HG03571 (cell line): ENCODE data around the gene PDGFD.
A peak's percentile ranks its signal among the peaks of the same experiment; 100 is the strongest.

Experiments
- ATAC-seq: cut with Tn5 transposase; IDR thresholded peaks from one replicate; pipeline ENCODE4 v1.9.1; 2021; ENCODE audit not compliant: unreplicated experiment

PDGFD gene

DNA sequence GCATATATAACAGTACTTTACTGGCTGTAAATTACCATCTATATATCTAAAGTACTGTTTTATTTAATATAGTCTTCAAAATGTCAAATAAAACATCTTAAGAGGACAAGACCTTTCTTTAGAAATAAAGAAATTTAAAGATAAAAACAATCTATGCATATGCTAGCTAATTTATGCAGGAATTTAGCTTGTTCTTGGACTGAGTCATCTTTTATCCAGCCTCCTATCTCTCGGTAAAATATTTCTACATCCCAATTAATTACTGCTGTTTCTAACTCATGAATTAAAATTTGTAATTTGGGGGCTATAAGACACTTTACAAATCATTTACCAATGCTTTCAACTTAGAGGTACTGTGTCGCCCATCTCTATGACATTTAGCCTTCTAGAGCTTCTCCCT is 200.3 kb downstream of the PDGFD start:
- no peak for ATAC-seq

DNA sequence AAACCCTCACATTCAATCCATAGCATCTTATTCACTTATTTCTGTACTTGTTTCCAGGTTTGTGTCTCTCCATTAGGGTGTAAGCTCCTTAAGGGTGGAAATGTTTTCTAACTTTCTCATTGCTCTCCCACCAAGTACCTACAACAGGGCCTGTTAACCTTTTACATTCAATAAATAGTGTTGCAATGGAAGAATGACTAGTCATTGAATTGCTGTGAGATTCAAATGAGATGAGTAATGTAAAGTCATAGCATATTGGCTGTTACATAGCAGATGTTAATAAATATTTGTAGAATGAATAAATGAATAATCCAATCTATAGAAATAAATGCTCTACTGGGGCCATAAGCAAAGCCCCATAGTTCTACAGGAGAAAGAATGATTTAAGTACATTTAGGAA is 202.9 kb downstream of the PDGFD start:
- ATAC-seq: no peak

DNA sequence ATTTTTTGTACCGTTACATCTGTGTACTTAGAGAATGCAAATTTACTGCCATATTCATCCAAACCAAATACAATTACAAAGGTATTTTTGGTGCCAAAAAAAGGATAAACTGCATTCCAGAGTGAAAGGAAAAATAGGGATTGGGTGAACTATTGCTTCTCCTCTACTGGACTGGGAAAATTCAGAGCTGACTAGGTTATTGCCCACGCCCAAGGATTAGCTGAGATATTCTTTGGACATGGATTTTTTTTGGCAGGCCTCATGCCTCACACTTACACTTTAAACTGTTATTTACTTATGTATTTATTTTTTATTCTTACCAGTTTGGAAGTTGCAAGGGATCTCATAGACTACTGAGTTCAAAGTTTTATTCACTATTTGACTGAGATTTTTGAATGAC is 203.8 kb downstream of the PDGFD start:
- no peak for ATAC-seq

DNA sequence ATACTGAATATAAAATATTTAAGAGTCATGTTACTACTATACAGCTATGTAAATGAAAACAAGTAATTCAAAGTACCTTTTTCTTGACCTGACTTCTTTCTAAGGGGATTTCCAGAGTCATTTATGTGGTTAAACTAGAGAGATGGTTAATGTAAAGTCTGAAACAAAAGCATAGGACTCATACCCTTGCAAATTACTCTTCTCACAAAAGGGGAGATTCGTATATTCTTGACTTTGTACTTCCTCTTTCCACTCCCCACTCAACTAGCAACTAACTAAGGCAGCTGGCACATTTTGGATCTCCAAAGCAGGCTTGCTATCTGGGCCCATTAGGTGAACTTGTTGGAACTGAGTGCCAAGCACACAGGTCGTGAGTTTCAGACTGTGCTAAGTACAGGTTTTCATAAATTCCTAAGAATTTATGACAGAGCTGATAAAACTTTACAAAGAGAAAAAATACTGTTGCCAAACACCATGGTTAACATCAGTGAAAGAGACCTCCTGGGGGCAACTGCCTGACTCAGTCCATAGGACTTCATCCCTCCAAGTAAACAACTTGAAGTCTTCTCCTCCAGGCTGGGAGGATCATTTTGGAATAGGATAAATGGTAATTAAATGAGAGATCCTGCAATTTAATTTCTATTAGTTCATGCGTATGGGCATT is 204.5 kb downstream of the PDGFD start:
- peak; percentile 95 for ATAC-seq

DNA sequence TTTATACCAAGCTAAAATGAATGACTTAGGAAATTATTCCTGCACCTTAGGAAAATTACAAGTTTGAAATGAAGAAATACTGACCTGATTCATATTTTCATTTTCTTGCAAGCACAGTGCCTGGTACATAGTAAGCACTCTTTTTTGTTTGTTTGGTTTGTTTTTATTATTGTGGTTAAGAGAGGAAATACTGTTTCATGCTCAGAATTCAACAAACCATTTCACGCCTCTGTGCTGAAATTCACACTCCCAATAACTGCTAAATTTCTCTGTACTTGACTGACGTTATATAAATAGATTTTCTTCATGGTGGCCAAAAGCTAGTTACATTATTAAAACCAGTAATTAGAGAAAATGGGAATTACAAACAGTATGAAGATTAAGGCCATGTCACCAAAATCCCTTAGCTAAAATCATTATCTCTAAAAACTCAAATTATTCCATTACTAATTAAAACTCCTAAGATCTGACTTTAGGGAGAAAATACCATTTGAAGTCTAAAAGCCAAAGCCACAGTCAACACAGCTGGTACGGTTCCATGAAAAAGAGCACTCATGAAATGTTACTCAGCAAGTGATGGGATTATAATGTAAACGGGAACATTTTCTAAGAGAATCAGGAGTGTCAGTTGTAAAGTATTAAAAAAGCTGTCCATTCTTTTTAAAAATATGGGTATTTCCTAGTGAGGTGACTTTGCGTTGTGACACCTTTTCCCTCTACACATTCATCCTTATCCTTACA is 205.3 kb downstream of the PDGFD start:
- no peak for ATAC-seq

DNA sequence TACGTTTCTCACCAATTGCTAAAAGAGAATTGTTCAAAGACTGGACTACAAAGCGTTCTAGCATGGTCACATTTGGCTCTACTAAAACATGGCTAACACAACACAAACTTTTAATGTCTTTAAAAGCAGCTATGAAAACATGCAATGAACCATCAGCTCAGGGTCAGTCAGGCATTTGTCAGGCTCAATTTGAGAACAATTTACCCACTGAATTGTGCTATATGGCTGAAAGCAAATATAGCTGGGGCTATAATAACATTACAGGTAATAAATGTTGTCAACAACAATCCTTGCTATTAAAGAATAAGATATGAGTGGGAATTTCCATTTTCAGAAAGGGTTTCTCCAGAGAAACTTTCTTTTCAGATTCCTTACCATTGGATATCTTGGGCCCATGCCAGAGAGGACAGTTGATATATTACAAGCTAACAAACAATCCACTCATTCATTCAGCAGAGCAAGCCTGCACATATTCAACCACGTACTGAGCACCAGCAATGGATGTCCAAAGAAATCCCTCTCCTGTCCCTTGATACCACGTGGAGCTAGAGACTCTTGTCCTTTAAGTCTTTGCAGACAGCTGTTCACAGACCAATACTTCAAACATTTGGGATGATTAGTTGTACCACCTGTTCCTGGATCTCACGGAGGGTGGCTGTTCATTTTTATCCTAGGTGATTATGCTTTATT is 210.0 kb downstream of the PDGFD start:
- no peak for ATAC-seq

DNA sequence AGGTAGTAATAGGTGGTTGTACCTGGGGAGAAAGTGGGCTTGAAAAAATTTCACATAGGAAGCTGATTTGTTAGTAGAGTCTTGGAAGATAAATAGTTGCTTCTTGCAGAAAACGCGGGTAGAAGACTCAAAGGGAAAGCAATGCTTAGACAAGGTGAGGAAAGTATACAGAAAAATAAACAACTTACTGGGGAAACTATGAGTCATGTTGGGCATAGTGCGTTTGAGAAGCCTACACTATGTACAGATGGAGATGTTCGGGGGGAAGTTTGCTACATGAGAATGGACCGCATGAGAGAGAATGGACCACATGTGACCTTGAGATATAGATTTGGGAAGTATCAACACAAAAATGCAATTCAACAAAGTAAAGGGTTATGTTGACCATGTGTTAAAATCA is 214.2 kb downstream of the PDGFD start:
- no peak for ATAC-seq

DNA sequence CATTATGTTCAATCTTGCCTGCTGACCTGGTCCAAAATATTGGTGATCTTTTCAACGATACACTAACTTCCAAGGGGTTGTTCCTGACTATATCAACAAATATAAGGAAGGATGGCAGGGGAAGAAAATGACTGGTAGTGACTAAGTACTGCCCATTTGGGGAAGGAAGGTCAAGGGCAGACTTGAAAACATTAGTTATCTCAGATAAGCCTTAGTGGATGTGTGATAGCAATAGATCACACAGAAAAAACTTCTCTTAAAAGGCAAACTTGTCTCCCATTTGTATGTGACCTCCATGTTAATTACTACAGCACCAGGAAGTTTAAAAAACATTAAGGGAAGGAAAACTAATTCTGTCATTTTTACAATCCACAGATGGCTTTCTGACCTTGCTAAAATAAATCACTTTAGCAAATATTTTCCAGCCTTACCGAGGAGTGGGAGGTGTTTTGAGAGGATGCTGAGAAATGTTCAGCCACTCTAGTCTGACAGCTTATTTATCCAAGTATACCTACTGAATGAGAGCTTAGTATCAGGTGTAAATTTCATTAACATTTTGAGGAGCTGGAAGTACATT is 215.7 kb downstream of the PDGFD start:
- no peak for ATAC-seq

DNA sequence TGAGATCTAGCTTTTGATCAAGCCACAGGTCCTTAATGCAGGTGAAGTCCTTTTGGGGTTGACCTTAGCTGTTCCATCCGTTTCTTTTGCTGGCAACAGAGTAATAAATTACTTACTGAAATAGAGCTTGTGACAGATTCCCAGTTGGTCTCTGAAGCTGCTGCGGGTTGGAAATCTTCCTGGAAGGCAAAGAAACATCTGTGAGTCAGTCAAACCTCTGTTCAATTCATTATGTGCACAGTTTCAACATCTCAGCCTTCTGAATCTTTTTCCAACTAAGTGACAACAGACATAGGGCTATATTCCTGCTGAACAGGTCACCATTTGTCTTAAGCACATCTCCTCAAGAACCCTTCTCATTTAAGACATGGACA is 216.4 kb downstream of the PDGFD start:
- ATAC-seq: no peak

DNA sequence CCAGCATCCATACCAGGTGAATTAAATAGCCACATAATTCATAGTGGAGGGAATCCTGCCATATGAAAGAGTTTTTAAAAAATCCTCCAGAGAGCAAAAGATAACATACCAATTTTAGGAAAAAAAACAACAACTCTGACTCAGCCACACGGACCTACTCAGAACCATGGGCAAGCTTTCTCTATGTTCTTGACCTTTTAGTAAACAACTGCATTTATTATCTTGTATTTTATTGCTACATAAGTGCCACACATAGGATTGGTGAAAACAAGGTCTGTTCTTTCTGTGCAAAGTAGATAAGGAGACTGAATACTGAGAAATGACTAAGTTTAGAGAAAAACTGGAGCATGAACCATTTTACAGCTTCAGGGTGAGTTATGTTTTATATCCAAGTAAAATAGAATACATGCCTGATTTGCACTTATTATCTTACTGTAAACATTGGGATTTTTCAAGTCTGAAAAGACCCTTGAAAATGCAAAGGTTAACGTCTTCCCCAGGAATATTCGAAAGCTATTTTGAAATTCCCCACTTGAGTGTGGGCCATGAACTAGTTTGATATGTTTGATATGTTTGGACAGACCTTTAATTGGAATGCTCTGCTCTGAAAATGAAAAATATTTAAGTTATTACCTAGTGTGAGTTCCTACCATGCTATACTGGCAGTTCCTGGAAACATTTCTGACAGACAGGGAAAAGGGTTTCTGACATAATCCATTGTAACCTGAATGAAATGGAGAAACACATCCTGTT is 217.0 kb downstream of the PDGFD start:
- no peak for ATAC-seq

DNA sequence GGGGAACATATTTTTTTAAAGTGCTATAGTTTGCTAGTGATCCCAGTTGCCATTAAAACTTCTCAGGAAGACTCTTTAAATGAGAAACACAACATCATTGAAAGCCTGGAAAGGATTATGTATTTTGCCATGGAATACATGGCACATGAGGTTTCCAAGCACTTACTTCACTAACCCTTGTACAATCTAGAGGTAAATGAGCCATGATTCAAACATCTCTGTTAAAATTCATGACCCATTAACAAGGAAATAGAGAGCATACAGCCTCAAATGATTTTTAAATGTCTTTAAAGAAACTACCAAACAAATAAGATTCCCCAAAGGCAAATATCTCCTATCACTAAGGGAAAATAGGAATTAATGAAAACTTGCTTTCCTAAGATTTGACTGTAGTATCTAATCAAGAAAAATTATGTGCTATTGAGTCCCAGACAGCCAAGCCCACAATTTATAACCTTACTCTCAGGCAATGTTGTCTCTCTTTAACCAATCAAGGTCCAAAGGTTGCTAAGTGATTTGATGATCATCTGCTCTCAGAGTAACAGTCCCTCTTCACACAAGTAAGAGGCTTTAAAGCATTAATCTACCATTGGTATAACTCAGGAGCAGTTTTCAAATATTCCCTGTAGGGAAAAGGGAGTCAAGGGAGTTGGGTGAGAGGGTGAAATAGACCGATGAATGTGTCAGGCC is 219.6 kb downstream of the PDGFD start:
- ATAC-seq: no peak

DNA sequence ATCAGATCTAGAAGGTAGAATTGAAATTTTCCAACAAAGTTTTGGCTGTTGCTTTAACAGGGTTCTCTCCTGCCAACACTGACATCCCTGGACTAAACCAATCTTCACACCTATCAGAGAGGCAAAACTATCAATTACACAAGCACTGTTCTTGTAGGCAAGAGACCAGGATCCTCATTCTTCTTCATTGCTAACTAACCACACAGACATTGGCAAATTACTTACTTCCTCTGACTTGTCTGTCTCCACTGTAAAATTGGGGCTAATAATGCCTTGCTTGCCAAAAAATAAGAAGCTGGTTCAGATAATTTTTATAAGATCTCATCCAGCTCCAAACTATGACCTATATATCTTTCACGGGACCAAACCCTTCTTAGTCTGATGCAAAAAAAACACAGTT is 221.3 kb downstream of the PDGFD start:
- no peak for ATAC-seq

DNA sequence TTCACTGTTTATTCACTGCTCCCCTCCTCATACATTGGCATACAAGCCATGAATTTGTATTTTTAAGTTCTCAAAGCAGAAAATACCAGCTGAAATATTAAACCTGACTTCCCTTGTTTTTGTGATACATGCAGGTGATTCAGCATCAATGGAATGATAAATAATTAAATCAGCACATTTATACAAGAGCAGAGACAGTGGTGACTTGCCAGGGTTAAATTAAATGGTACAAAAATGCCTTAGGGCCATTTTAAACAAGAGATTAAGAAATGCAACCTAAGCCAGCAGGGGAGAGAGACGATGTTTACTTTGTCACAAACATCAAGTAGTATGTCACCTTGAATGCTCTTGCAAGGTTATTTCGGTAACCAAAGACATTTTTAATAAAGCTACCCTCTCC is 223.4 kb downstream of the PDGFD start:
- ATAC-seq: no peak

DNA sequence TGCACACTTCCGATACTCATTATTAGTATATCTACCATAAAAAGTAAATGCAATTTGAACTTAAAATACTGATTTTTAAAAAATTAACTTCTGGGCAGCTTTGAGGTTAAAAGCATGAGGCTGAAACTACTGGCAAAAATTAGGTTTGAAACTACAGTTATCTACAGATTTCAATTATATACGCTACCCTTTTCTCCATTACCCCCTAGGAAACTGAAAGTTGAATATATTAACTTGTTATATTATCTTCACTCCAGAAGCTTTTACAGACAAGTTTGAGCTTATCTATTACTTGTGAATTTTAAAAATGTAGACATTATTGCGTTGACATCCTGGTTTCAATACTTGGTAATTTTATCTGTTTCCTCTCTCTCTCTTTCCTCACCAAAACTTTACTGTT is 224.3 kb downstream of the PDGFD start:
- ATAC-seq: no peak

DNA sequence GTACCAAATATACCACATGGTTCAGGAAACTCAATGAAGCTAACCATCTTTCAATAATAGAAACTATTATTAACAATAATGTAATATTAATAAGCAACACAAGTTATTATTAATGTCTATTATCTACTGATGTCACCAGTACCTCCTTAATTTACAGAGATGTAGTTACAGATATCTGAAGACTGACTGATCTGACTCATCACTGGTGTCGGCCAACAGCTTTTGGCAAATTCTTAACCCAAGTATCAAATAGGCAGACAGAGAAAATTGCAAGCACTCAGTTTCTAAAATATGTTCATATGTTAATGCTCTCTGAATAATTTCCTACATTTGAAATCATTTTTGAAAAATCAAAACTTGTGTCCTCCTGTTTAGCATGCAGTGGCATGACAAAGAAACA is 227.9 kb downstream of the PDGFD start:
- no peak for ATAC-seq

DNA sequence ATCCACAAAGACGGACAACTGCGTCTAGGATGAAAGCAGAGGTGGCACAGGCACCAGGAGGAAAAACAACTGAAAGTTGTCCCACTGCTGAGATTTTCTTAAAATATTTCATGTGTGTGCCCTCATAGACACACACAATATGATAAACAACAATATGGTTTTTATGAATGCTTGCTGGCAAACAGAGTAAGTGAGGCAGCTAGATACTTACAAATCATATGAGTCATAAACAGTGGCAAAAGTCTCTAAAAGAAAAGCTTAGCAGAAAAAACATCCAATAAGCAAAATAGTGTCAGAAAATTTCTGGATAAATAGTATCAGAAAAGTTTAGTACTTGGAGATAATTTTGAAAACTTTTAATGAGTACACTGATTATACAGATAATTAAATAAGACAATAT is 228.7 kb downstream of the PDGFD start:
- no peak for ATAC-seq

DNA sequence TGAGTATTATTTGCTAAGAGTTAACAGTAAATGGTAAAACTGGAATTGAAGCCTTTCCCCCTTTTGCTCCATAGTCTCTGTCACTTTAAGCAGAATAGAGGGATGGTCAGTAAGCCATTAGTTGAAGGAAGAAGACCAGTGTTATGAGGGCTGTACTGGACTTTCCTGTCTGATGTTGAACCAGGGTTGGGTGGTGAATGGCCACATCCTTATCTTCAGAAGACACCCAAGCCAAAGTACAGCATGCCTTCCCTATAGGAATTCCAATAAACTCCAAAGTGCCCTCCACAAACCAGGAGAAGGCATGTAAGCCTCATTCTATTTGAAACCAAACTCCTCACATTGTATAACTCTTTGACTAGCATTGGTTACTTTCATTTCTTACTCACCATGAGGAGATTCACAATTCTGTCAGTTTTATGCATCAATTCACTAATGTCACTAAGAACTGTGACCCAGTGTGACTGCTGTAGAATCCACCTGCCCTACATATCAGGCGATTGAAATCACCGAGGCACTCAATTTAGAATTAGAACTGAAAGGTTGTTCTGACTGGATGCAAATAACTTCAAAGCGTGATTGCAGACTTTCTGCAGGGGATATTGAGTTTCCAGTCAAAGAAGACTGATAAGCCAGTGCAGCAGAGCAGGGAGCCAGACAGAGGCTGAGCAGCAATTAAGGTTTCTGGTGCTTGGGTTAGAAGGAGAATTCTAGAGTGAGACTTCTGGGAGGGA is 234.6 kb downstream of the PDGFD start:
- peak; percentile 91 for ATAC-seq

DNA sequence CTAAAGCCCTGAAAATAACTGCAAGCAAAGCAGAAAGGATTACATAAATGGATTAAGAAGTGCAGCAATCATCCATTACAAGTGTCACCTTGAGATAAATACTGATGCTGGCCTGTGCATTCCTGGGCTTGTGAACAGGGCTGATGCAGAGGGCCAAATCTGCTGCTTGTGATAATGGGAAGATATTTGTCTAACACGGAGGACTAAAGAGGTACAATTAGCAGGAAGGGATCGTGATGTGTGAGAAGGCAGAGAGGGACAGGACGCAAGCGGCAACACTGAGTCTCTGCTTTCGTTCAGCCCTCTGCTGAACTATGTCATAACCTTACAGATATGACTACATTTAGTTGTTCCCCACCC is 235.2 kb downstream of the PDGFD start:
- peak; percentile 11 for ATAC-seq

DNA sequence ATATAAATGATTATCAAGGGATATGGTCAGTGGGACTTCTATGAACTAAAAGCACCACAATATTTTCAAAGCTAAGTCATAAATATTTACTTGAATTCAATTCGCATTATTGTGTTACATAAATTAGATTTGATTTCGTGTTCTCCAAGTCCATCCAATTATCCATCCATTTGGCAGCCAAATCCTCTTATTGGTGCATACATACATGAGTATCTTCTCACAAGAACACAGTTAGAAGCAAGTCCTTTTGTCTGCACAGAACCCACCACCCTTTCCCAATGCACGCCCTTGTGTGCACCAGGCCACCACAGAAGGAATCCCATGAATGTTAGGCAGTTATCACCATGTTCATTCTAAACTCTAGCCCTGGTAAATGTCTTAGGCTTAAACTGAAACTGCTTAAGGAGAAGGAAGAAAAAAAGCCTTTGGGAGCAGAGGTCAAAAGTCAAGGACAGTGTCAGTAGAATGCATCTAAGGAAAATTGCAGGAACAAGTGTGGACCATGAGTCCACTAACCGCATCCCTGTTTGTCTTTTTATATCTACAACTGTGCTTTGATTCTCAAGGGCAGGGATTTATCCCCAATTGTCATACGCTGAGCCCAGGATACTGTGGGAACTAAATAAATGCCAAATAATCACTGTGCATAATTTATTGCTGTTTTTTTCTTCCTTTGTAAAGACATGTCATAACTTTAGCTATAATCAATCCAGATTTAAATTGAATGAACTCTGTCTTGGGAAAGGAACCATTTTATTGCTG is 235.7 kb downstream of the PDGFD start:
- ATAC-seq: no peak
